PC-9 (cell line): Measurements from ENCODE around the gene SLC6A6. TPM values are rescaled to one million over a fixed set of nuclear protein-coding genes. Genes with fewer than 3 reads are reported as not detected.

Experiments
- BruUV-seq: library from RNA; stranded (reverse); fragments of 400-500 nt; replicated peaks from 2 replicates; lab custom pipeline; 2021; lab: Mats Ljungman, UMichigan
- CTCF ChIA-PET: fragments of 300-600 bp; sonication (Branson Sonifier 250); formaldehyde crosslinking; loops from one replicate; lab custom pipeline; 2022; ENCODE audit warnings: antibody characterized with exemption; lab: Charles Lee
- POLR2A ChIA-PET: fragments of 300-600 bp; sonication (Branson Sonifier 250); formaldehyde crosslinking; loops from one replicate; lab custom pipeline; 2022; ENCODE audit warnings: antibody characterized with exemption; ENCODE audit not compliant: unreplicated experiment; lab: Charles Lee
- DNase-seq, 2 experiments: peaks; one replicate each; pipeline versions ENCODE4 v3.0.0 to v3.0.0-alpha.2; 2015 to 2022; ENCODE audit warnings: mixed read lengths in 1 of 2
- H2AFZ ChIP-seq: fragments of 200-600 bp; sonication (generic); 2 replicates; pipeline ENCODE4 v1.8.1; 2017; ENCODE audit warnings: antibody characterized with exemption
- H3F3A ChIP-seq: fragments of 200-600 bp; sonication (generic); 2 replicates; pipeline ENCODE4 v1.8.1; 2017; ENCODE audit warnings: antibody characterized with exemption, mild to moderate bottlenecking, low read depth; ENCODE audit not compliant: insufficient read depth
- H3K27ac ChIP-seq: fragments of 200-600 bp; sonication (generic); 2 replicates; pipeline ENCODE4 v1.6.1; 2016; ENCODE audit warnings: mixed run types
- H3K27me3 ChIP-seq: fragments of 200-600 bp; sonication (generic); 2 replicates; pipeline ENCODE4 v1.6.1; 2016; ENCODE audit warnings: low read depth, mixed run types; ENCODE audit not compliant: insufficient read depth
- H3K36me3 ChIP-seq: fragments of 200-600 bp; sonication (generic); 2 replicates; pipeline ENCODE4 v1.6.1; 2016; ENCODE audit warnings: low read depth, mixed run types
- H3K4me1 ChIP-seq: fragments of 200-600 bp; sonication (generic); replicated peaks from 2 replicates; pipeline ENCODE4 v1.6.1; 2016; ENCODE audit warnings: mixed run types; ENCODE audit not compliant: insufficient read depth
- H3K4me2 ChIP-seq: fragments of 200-600 bp; sonication (generic); 2 replicates; pipeline ENCODE4 v1.6.1; 2017; ENCODE audit warnings: mixed run types
- H3K4me3 ChIP-seq: fragments of 200-600 bp; sonication (generic); 2 replicates; pipeline ENCODE4 v1.6.1; 2016; ENCODE audit warnings: mixed run types
- H3K79me2 ChIP-seq: fragments of 200-600 bp; sonication (generic); 2 replicates; pipeline ENCODE4 v1.6.1; 2017; ENCODE audit warnings: low read depth, mixed run types
- H3K9me2 ChIP-seq: fragments of 200-600 bp; sonication (generic); 2 replicates; pipeline ENCODE4 v1.8.1; 2017; ENCODE audit warnings: mild to moderate bottlenecking; ENCODE audit not compliant: insufficient read depth
- H3K9me3 ChIP-seq: fragments of 200-600 bp; sonication (generic); 2 replicates; pipeline ENCODE4 v1.8.1; 2016; ENCODE audit warnings: low read depth; ENCODE audit not compliant: insufficient read depth
- H4K20me1 ChIP-seq: fragments of 200-600 bp; sonication (generic); 2 replicates; pipeline ENCODE4 v1.8.1; 2017; ENCODE audit not compliant: insufficient read depth
- EZH2 ChIP-seq: fragments of 200-600 bp; sonication (generic); IDR thresholded peaks from 2 replicates; pipeline ENCODE4 v1.8.0; 2017; ENCODE audit warnings: antibody characterized with exemption, low read depth
- intact Hi-C: fragments of 100-400 bp; cut with micrococcal nuclease; formaldehyde crosslinking; loops from one replicate; pipeline ENCODE4 v1.10.0; 2022; ENCODE audit not compliant: unreplicated experiment
- total RNA-seq: library from RNA; stranded (reverse); gene quantifications from 2 replicates; pipeline ENCODE4 v1.2.3, GENCODE V29; 2021
- TF ChIP-seq, protein P1 (sequence below): fragments of 200-600 bp; sonication (generic); conservative IDR thresholded peaks from 2 replicates; pipeline ENCODE4 v1.6.1; 2017; ENCODE audit warnings: mixed run types, antibody characterized with exemption, mild to moderate bottlenecking, moderate library complexity

SLC6A6 gene
- total RNA-seq, 1 experiment from 2014 or later = 122 TPM

- peaks cover 44% of the 10 kb centered on the region for H4K20me1 ChIP-seq
- H3K36me3 ChIP-seq = 0 out of 2 replicates have a peak, but pooled peaks cover 7% of the 10 kb centered on the region
- H3K4me2 ChIP-seq = peak overlapping the region; percentile 2; the same call in 1 of the 2 replicates
- no peaks in the 10 kb centered on the region for H3K9me2 ChIP-seq
- POLR2A ChIA-PET = interaction anchor here (0.7 kb wide), 1 partner anchor 37 kb away, joined by 3 read pairs; no protein-coding TSS in a partner anchor
- H3K4me3 ChIP-seq = no peak overlapping the region
- no TSS peak for BruUV-seq
- no peak for TF ChIP-seq EZH2
- TF ChIP-seq, protein P1, sequence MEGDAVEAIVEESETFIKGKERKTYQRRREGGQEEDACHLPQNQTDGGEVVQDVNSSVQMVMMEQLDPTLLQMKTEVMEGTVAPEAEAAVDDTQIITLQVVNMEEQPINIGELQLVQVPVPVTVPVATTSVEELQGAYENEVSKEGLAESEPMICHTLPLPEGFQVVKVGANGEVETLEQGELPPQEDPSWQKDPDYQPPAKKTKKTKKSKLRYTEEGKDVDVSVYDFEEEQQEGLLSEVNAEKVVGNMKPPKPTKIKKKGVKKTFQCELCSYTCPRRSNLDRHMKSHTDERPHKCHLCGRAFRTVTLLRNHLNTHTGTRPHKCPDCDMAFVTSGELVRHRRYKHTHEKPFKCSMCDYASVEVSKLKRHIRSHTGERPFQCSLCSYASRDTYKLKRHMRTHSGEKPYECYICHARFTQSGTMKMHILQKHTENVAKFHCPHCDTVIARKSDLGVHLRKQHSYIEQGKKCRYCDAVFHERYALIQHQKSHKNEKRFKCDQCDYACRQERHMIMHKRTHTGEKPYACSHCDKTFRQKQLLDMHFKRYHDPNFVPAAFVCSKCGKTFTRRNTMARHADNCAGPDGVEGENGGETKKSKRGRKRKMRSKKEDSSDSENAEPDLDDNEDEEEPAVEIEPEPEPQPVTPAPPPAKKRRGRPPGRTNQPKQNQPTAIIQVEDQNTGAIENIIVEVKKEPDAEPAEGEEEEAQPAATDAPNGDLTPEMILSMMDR = no peak
- H3K27me3 ChIP-seq = no peaks in the 10 kb centered on the region
- no peaks in the 10 kb centered on the region for H3K9me3 ChIP-seq
- H2AFZ ChIP-seq = no peak overlapping the region
- DNase-seq = peak; percentile 59 to 63
- peaks cover 76% of the 10 kb centered on the region for H3K79me2 ChIP-seq
- H3K27ac ChIP-seq = peak overlapping the region; percentile 24
- intact Hi-C loops = no loop called here
- peaks cover 46% of the 10 kb centered on the region for H3K4me1 ChIP-seq
- CTCF ChIA-PET = no interaction called here
- peaks cover 51% of the 10 kb centered on the region for H3F3A ChIP-seq
Observed at GRCh38 chr3:14441240-14441919, 39.0 kb downstream of the SLC6A6 start.

GRCh38 chr3:14441920-14442300 lies 39.5 kb downstream of the SLC6A6 start:
- Histone ChIP-seq H3K4me2 (peak overlapping the region; percentile 2; the same call in 1 of the 2 replicates), H3K27ac (peak overlapping the region; percentile 24), H3F3A (peaks cover 56% of the 10 kb centered on the region), H3K36me3 (peaks cover 13% of the 10 kb centered on the region; the same call in 1 of the 2 replicates), H3K4me3 (no peak overlapping the region), H2AFZ (no peak overlapping the region), H4K20me1 (peaks cover 44% of the 10 kb centered on the region), H3K4me1 (peaks cover 45% of the 10 kb centered on the region), H3K79me2 (peaks cover 71% of the 10 kb centered on the region), H3K27me3 (no peaks in the 10 kb centered on the region), H3K9me2 (no peaks in the 10 kb centered on the region), H3K9me3 (no peaks in the 10 kb centered on the region)
- POLR2A ChIA-PET = interaction anchor here (0.7 kb wide), 1 partner anchor 38 kb away, joined by 3 read pairs; no protein-coding TSS in a partner anchor
- TF ChIP-seq, protein P1 = no peak
- TF ChIP-seq EZH2 = no peak
- BruUV-seq = no TSS peak
- CTCF ChIA-PET = no interaction called here
- intact Hi-C loops = no loop called here
- no peak for DNase-seq

DNA sequence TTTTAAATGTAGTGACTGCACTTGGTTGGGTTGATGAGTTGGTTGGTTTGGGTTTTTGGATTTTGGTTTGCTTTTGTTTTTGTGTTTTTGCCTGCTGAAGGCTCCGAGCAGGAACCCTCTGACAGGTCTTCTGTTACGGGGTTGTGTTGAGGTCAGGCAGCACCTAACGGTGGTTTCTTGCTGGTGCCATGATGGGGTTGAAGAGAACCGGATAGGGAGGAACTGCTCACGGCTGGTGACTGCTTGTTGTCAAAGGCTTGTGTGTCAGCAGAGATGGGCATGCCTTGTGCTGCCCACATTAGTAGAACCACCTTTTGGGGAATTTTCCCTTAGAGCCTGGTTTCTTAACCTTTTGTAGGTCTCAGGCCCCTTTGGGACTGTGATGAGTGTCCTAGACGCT lies 42.0 kb downstream of the SLC6A6 start:
- Histone ChIP-seq H3K9me3 (no peaks in the 10 kb centered on the region), H3K4me2 (no peak overlapping the region), H2AFZ (no peak overlapping the region), H3K36me3 (peaks cover 33% of the 10 kb centered on the region), H3F3A (peaks cover 63% of the 10 kb centered on the region), H3K9me2 (no peaks in the 10 kb centered on the region), H4K20me1 (peaks cover 38% of the 10 kb centered on the region), H3K4me1 (peaks cover 34% of the 10 kb centered on the region), H3K27ac (no peak overlapping the region), H3K4me3 (no peak overlapping the region), H3K27me3 (no peaks in the 10 kb centered on the region), H3K79me2 (peaks cover 47% of the 10 kb centered on the region)
- ChIA-PET POLR2A (no interaction called here), CTCF (no interaction called here)
- DNase-seq = no peak
- intact Hi-C loops = no loop called here
- no TSS peak for BruUV-seq
- no peak for TF ChIP-seq EZH2
- TF ChIP-seq, protein P1 = no peak
